NCI-H1436 (cell line): ENCODE measurements around the gene NMNAT2.

Source experiments
- DNase-seq: peaks from one replicate; lab custom pipeline; 2025; lab: John Stamatoyannopoulos, UW

The NMNAT2 gene

GRCh38 chr1:183365093-183365492 lies 53.1 kb downstream of the NMNAT2 start:
- DNase-seq = no peak

DNA sequence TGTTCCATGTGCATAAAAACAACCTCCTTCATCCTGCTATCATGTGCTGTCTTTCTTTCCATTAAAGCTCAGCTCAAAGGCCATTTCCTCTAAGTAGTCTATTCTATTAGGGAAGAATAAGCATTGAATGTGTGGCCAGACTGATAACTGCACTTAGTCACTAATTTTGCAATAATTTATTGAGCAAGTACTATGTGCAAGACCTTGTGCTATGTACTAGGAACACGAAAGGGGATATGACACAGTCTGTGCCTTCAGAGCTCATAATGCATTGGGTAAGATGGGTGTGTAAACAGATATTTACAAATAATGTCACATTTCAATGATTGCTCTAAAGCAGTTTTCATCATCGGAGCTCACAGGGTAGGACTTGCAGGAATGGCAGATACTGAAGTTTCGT lies 54.2 kb downstream of the NMNAT2 start:
- DNase-seq = no peak

GRCh38 chr1:183361081-183361480 lies 57.1 kb downstream of the NMNAT2 start:
- no peak for DNase-seq

- DNase-seq = no peak
Measured at GRCh38 chr1:183360473-183360872, 57.7 kb downstream of the NMNAT2 start.

DNA sequence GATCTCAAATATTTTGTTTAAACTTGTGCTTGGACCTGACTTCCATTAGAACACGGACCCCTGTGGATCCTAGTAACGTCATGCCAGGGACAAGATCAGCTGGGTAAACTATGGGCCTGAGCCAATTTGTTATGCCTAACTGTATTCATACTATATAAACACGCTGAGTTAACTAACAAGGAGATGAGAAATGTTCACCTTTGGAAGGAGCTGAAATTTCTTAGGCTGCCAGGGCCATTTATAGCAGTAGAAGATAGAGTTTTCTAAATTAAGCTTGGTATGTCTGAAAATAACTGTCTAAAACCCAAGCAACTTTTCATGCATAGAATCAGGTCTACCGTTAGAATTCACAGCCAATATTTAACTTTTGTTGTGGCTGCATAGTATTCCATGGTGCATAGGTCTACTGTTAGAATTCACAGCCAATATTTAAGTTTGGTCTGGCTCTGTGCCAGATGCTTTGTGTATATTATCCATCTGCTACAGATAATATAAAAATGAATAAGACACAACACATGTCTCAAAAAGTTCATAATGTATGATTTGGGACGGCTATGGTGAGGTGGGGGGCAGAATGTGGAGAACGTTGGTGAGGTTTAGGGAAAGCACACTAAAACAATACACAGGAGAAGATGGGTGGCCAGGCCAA lies 61.5 kb downstream of the NMNAT2 start:
- DNase-seq = no peak

- DNase-seq = no peak
Measured at GRCh38 chr1:183355797-183356196, 62.4 kb downstream of the NMNAT2 start.

DNA sequence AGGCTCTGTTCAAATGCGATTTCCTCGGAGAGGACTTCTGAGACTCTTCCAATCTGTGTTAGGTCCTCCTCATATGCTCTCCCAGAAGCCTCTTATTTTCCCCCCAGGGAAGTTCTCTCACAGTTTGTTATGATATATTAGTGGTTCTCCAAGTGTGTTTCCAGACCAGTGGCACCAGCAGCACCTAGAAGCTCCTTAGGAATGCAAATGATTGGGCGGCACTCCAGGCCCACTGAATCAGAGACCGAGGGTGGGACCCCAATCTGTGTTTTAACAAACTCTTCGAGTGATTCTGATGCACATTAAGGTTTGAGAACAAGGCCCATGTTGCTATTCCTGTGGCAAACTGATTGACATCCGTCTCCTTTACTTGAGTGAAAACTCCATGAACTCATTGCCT lies 63.0 kb downstream of the NMNAT2 start:
- DNase-seq = no peak

DNA sequence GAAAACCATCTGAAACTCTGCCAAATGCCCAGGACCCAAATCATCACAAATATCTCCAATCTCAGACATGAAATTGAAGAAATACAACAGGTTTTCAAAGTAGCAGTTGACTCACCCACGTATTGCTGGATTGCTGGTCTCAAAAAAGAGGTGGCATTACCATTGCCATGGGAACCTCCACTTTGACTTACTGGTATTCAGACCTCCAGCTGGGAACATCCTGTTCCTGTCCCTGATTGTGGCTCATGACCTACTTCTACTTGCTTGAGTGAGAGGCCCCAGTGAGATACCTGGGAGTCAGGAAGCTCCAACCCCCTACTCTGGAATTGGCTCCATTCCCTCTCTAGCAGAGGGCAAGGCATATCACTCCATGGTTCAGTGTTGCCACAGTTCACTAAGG lies 64.6 kb downstream of the NMNAT2 start:
- no peak for DNase-seq

DNA sequence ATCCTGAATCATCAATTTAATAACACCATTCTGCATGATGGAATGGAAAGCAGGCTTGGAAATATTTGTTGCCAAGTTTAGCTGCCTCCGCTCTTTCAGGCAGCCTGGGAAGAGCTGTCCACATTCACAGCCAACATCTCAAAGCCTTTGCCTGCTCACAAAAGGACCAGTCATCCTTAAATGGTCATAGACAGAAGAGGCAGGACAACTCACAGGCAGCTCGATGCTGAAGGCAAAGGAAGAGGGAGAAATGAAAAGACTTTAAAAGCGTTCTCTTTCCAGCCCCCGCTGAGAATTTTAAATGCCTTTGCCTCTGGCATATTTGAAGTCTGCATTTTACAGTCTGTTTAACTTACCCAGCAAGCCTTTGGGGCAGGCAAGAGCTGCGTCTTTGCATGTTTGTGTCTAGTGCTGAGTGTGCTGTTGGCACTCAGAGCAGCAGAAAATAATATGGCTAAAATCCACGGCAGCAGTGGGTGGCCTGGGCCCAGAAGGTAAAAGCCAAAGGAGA lies 68.9 kb downstream of the NMNAT2 start:
- DNase-seq = no peak

DNA sequence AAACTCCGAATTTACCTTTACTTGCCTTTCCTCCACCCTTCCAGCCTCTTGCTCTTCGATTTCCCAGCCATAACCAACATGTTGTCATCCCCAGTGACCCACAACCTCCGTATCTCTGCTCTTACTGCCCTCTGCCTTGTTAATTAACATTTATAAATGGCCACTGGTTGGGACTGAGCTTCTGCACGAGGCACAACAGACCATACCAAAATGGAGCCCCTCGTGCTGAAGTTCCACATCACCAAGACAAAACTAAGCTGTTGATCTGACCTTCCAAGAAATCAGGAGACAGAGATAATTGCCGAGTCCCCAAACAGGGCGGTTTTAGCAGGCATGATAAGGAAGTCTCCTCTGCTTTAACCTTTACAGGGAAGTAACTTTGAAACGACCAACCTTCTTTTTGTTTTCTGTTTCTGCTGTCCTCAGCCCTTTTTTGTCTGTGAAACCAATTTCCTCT lies 71.9 kb downstream of the NMNAT2 start:
- no peak for DNase-seq

DNA sequence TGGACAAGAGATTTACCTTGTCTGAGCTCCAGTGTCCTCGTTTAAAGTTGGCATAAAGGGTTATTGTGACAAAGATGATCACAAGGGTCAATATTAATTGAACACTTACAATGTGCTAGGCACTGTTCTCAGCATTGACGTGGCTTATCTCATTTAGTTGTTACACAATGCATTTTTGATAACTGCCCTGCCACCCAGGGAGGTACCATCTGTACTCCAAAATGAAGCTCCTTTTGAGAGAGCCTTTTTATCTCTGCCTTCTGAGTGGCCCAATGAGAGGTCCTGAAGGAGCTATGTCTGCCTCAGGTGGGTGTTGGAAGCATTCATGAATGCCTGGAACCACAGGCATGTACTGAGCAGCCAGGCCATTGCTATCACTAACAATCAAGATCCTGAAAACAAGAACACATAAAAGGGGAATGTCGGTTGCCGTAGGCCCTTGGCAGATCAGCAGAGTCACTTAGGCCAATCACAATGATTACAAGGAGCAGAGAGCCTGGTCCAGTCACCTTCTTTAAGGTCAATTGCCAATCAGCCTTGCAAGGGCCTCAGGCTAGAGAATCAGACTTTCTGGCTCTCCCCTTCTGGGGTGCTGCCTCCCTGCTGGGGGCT lies 78.5 kb downstream of the NMNAT2 start:
- DNase-seq = no peak

DNA sequence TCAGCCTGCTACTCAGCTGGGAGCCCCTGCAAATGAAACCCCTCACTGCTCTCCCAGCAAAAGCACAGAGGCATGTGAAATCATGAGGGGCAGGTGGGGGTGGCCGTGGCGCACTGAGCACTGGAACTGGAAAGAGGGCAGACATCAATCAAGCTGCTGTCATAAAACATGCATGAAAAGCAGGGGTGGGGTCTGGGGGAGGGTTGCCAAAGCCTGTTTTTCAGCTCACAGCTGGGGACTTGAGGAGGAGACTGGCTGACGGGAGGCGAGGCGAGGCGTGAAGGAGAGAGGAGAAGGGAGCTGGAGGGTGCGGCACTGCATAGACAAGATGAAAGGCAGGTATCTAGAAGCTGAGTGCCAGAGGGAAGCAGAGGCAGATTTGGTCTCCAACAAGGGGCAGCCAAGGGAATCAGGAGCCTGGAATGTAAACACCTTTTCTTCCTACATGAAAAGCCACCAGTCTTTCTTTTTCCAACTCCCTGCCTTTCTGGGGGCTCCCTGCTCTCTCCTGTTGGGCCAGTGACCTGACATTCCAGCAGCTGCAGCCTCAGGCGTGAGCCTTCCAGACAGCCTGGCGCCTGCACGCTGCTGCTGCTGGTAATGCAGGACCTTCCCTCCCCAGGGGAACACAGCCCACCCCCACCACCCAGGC lies 87.0 kb downstream of the NMNAT2 start:
- no peak for DNase-seq

DNA sequence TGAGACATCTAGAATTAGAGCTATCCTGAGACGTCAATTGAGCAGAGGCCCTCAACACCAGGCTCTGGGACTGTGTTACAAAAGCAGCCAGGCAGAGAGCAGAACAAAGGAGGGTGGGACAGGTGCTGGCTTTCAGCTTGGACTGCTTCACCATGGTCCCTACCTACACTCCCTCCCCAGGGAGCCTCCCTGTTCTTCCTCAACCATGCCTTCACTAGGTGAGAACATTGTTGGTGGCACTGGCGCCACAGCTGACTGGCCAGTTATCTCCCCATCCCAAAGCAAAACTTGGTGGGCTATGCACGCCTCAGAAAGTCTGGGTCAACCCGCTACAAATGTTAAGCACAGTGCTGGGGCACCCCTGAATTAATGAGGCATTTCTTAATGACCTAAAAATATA lies 87.8 kb downstream of the NMNAT2 start:
- DNase-seq = no peak

DNA sequence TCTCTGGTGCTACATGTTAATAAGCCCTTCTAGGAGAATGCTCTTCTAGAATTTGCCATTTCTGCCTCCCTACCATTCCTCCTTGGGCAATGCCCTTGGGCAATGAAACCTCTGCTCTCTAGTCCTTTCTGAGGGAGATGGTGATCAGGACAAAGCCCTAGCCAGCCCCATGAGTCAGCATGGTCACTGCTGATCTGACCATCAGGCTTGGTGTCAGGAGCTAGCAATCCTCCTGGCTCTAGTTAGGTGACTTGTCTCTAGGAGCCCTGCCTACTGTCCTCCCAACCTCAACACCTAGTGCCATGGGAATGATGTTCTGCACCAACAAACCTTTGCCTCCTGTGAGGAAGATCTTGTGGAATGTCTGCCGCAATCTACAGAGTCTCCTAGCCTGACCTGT lies 89.8 kb downstream of the NMNAT2 start:
- DNase-seq = no peak

- DNase-seq = no peak
Measured at GRCh38 chr1:183327434-183328290, 90.5 kb downstream of the NMNAT2 start.

- DNase-seq = no peak
Measured at GRCh38 chr1:183323849-183324683, 94.1 kb downstream of the NMNAT2 start.

- no peak for DNase-seq
Measured at GRCh38 chr1:183319606-183320005, 98.6 kb downstream of the NMNAT2 start.

GRCh38 chr1:183319051-183319450 lies 99.1 kb downstream of the NMNAT2 start:
- DNase-seq = no peak

GRCh38 chr1:183318433-183318832 lies 99.7 kb downstream of the NMNAT2 start:
- DNase-seq = no peak

GRCh38 chr1:183315991-183316758 lies 102.0 kb downstream of the NMNAT2 start:
- no peak for DNase-seq

- DNase-seq = no peak
Measured at GRCh38 chr1:183313063-183313462, 105.1 kb downstream of the NMNAT2 start.
